ENCODE results near the gene TBC1D2B. TPM values are rescaled to one million over a fixed set of nuclear protein-coding genes. Genes with fewer than 3 reads are reported as not detected.
"Not testable (repeated sequence)": the region's sequence is repeated elsewhere in the genome, so short reads cannot be mapped to it uniquely, and the experiment has no call there.

TBC1D2B gene
- total RNA-seq, 4 donors from 2014 or later, result 4.7 to 9.6 (median 8.1) TPM

DNA sequence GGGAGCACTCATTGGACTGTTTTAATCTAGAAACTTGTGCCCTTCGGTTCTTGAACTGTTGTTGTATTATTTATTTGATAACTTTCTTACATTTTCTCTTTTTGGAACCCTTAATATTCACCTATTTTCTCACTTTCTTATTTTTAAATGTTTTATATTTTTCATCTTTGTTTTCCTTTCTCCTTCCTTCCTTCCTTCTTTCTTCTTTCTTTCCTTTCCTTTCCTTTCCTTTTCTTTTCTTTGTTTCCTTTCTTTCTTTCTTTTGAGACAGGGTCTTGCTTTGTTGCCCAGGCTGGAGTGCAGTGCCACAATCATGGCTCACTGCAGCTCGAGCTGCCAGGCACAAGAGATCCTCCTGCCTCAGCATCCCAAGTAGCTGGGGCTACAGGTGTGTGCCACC is 108.5 kb downstream of the TBC1D2B start:
- no peak for ATAC-seq
- intact Hi-C loops (cut with DNase I; ENCODE audit: low total_unique reads), result loop anchor here (5.0 kb wide), 2 partner anchors 38 to 273 kb away; no protein-coding TSS in a partner anchor
- H3K27ac ChIP-seq, result no peak overlapping the region
- no peak for DNase-seq
- H3K4me1 ChIP-seq, result peaks cover 5 to 10% of the 10 kb centered on the region in 2 donors
- no peaks in the 10 kb centered on the region for H3K27me3 ChIP-seq
- in situ Hi-C loops (cut with MboI; ENCODE audit: low sequenced_read_pairs in 4 of 4), result loop anchor here in 3 of 4 donors (5.0 to 25.0 kb wide), 3 partner anchors 138 to 468 kb away; partner anchors contain the start of genes ACSBG1 (in 3 of the 3) and IREB2 (in 1 of the 3)
- H3K4me3 ChIP-seq, result no peak overlapping the region
- H3K9me3 ChIP-seq, result no peaks in the 10 kb centered on the region
- no peaks in the 10 kb centered on the region for H3K36me3 ChIP-seq
- TF ChIP-seq, protein P1, sequence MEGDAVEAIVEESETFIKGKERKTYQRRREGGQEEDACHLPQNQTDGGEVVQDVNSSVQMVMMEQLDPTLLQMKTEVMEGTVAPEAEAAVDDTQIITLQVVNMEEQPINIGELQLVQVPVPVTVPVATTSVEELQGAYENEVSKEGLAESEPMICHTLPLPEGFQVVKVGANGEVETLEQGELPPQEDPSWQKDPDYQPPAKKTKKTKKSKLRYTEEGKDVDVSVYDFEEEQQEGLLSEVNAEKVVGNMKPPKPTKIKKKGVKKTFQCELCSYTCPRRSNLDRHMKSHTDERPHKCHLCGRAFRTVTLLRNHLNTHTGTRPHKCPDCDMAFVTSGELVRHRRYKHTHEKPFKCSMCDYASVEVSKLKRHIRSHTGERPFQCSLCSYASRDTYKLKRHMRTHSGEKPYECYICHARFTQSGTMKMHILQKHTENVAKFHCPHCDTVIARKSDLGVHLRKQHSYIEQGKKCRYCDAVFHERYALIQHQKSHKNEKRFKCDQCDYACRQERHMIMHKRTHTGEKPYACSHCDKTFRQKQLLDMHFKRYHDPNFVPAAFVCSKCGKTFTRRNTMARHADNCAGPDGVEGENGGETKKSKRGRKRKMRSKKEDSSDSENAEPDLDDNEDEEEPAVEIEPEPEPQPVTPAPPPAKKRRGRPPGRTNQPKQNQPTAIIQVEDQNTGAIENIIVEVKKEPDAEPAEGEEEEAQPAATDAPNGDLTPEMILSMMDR (IDR thresholded peaks at IDR 0.05 in 4 of 5, conservative IDR thresholded peaks at IDR 0.05 in 1 of 5), result no peak
- TF ChIP-seq POLR2A (IDR thresholded peaks at IDR 0.05), result no peak

DNA sequence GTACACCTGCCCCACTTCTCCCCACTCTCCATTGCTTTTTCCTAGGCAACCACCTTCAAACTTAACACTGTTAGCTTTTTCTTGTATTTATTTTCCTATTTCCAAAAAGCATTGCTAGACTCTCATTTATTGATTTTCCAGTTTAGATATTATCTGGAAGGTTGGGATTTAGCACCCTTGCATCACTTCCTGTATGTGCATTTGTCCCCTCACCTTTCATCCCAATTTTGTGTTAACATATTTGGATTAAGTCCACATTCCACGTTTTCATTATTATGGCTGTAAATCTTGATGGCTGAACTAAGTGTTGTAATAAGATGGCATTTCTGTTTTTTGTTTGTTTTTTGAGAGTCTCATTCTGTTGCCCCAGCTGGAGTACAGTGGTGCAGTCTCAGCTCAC is 109.7 kb downstream of the TBC1D2B start:
- in situ Hi-C loops (cut with MboI; ENCODE audit: low sequenced_read_pairs in 4 of 4) (loop anchor here in 3 of 4 donors (5.0 to 25.0 kb wide), 3 partner anchors 140 to 470 kb away; partner anchors contain the start of genes ACSBG1 (in 3 of the 3) and IREB2 (in 1 of the 3)), intact Hi-C loops (cut with DNase I; ENCODE audit: low total_unique reads) (loop anchor here (1.0 to 5.0 kb wide), 3 partner anchors 40 to 275 kb away; no protein-coding TSS in a partner anchor)

DNA sequence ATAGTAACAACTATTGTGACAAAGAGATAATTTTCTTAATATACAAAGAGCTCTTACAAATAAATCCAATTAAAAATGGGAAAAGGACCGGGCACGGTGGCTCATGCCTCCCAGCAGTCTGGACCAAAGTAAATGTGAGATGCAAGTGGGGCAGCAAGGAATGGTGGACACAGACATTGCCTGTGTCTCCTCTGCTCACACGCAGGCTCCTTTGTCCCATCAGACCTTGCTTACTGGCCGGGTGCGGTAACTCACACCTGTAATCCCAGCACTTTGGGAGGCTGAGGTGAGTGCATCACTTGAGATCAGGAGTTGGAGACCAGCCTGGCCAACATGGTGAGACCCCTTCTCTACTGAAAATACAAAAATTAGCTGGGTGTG is 110.3 kb downstream of the TBC1D2B start:
- not testable (repeated sequence) for H3K27ac ChIP-seq, H3K36me3 ChIP-seq, H3K4me1 ChIP-seq, H3K9me3 ChIP-seq, H3K4me3 ChIP-seq, H3K27me3 ChIP-seq, ATAC-seq, DNase-seq
- in situ Hi-C loops (cut with MboI; ENCODE audit: low sequenced_read_pairs in 4 of 4), result loop anchor here in 3 of 4 donors (5.0 to 25.0 kb wide), 3 partner anchors 140 to 470 kb away; partner anchors contain the start of genes ACSBG1 (in 3 of the 3) and IREB2 (in 1 of the 3)
- intact Hi-C loops (cut with DNase I; ENCODE audit: low total_unique reads), result loop anchor here (1.0 to 5.0 kb wide), 3 partner anchors 40 to 275 kb away; no protein-coding TSS in a partner anchor

More for the DNA sequence above, 109.7 kb downstream of the TBC1D2B start:
- Histone ChIP-seq H3K36me3 (no peaks in the 10 kb centered on the region), H3K27me3 (no peaks in the 10 kb centered on the region), H3K27ac (no peak overlapping the region), H3K4me1 (peaks cover 0 to 6% of the 10 kb centered on the region in 2 donors), H3K4me3 (no peak overlapping the region), H3K9me3 (no peaks in the 10 kb centered on the region)
- TF ChIP-seq, protein P1 (IDR thresholded peaks at IDR 0.05 in 4 of 5, conservative IDR thresholded peaks at IDR 0.05 in 1 of 5), result no peak
- no peak for TF ChIP-seq POLR2A (IDR thresholded peaks at IDR 0.05)
- ATAC-seq, result no peak
- DNase-seq, result no peak

DNA sequence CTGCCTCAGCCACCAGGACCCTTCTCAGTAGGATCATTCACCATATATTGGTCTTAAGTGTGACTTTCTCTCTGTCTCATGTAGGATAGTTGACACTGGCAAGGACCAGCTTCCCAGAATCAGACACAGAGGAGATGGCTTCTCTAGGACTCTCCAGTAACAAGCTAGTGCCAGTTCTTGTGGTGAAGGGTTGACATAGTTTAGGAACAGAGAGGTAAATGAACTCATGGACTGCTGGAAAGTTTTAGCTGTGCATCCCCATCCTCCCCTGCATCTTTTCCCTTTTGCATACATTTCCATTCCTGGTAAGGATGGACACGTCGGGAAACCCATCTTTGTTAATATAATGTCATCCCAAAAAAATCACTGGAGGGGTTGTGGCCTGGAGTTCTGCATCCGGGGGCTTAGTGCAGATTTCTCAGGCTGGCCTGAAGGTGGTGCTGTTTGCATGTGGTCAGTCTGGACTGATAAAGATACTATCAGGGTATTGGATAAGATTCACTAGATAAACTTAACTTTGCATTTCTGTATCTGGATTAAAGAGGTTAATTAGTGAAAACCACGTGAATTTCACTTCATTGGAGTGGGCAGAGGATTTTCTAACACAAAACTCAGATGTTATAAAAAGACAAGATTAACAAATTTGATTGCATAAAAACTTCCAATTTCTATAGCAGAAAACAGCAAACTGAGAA is 110.8 kb downstream of the TBC1D2B start:
- DNase-seq (no peak), ATAC-seq (peak; percentile 80 to 88)
- intact Hi-C loops (cut with DNase I; ENCODE audit: low total_unique reads), result loop anchor here (1.0 to 5.0 kb wide), 3 partner anchors 41 to 276 kb away; no protein-coding TSS in a partner anchor
- no peak overlapping the region for H3K27ac ChIP-seq
- peaks cover 0 to 6% of the 10 kb centered on the region in 2 donors for H3K4me1 ChIP-seq
- H3K9me3 ChIP-seq, result no peaks in the 10 kb centered on the region
- no peak overlapping the region for H3K4me3 ChIP-seq
- in situ Hi-C loops (cut with MboI; ENCODE audit: low sequenced_read_pairs in 4 of 4), result loop anchor here in 3 of 4 donors (5.0 to 25.0 kb wide), 3 partner anchors 141 to 471 kb away; partner anchors contain the start of genes ACSBG1 (in 3 of the 3) and IREB2 (in 1 of the 3)
- no peak for TF ChIP-seq POLR2A (IDR thresholded peaks at IDR 0.05)
- TF ChIP-seq, protein P1 (IDR thresholded peaks at IDR 0.05 in 4 of 5, conservative IDR thresholded peaks at IDR 0.05 in 1 of 5), result peak; percentile 72 to 90 (median 80)
- H3K27me3 ChIP-seq, result no peaks in the 10 kb centered on the region
- H3K36me3 ChIP-seq, result no peaks in the 10 kb centered on the region

- Histone ChIP-seq H3K9me3 (no peaks in the 10 kb centered on the region), H3K27me3 (no peaks in the 10 kb centered on the region), H3K4me1 (peaks cover 0 to 7% of the 10 kb centered on the region in 2 donors), H3K36me3 (no peaks in the 10 kb centered on the region), H3K4me3 (no peak overlapping the region), H3K27ac (no peak overlapping the region)
- ATAC-seq, result no peak
- in situ Hi-C loops (cut with MboI; ENCODE audit: low sequenced_read_pairs in 4 of 4), result loop anchor here (5.0 to 25.0 kb wide), 3 partner anchors 143 to 473 kb away; partner anchors contain the start of genes ACSBG1 (in 3 of the 4) and IREB2 (in 1 of the 4)
- intact Hi-C loops (cut with DNase I; ENCODE audit: low total_unique reads), result no loop called here
- TF ChIP-seq POLR2A (IDR thresholded peaks at IDR 0.05), result no peak
- TF ChIP-seq, protein P1 (IDR thresholded peaks at IDR 0.05 in 4 of 5, conservative IDR thresholded peaks at IDR 0.05 in 1 of 5), result no peak
- DNase-seq, result no peak
Observed at GRCh38 chr15:77964193-77964592, 113.3 kb downstream of the TBC1D2B start.

All from gastrocnemius medialis (tissue), 4 donors.